Left lung (tissue), 10 donors: ENCODE data around the gene PRSS27. TPM values are rescaled to one million over a fixed set of nuclear protein-coding genes. Genes with fewer than 3 reads are reported as not detected.
"Not testable (repeated sequence)": the region's sequence is repeated elsewhere in the genome, so short reads cannot be mapped to it uniquely, and the experiment has no call there.

Source experiments
- ATAC-seq: fragments of 200-7000 bp; cut with Tn5 transposase; one replicate; pipeline ENCODE4 v1.9.1; 2020; ENCODE audit warnings: moderate library complexity
- DNase-seq, 4 donors: peaks; one replicate each; pipeline ENCODE4 v3.0.0-alpha.2; 2013 to 2020
- H3K27ac ChIP-seq, 2 donors: fragments of 200-600 bp; sonication (generic) in 1 of 2; one replicate each; pipeline versions ENCODE4 v1.5.0 to v1.8.0; 2020 to 2021
- H3K27me3 ChIP-seq, 2 donors: fragments of 200-600 bp; sonication (generic) in 1 of 2; one replicate each; pipeline versions ENCODE4 v1.5.0 to v1.8.0; 2020 to 2021
- H3K36me3 ChIP-seq, 2 donors: fragments of 200-600 bp; sonication (generic) in 1 of 2; one replicate each; pipeline versions ENCODE4 v1.5.0 to v1.8.0; 2020 to 2021
- H3K4me1 ChIP-seq, 2 donors: fragments of 200-600 bp; one replicate each; pipeline ENCODE4 v1.8.0; 2021
- H3K4me3 ChIP-seq, 2 donors: fragments of 200-600 bp; sonication (generic) in 1 of 2; one replicate each; pipeline versions ENCODE4 v1.5.0 to v1.8.0; 2020 to 2021; ENCODE audit warnings: mild to moderate bottlenecking in 1 of 2
- H3K9me3 ChIP-seq, 2 donors: fragments of 200-600 bp; sonication (generic) in 1 of 2; one replicate each; pipeline versions ENCODE4 v1.5.0 to v1.8.0; 2020 to 2021
- intact Hi-C, 2 donors: fragments of 100-400 bp; cut with DNase I; formaldehyde crosslinking; loops; one replicate each; pipeline versions ENCODE4 v1.11.2 to v1.14.2; 2022
- polyA plus RNA-seq, 6 donors: library from polyadenylated mRNA; unstranded; fragments of 120-200 nt; gene quantifications; one replicate each; pipeline ENCODE4 v1.2.1, GENCODE V29; 2013; ENCODE audit not compliant: insufficient read length in 6 of 6
- total RNA-seq, 2 donors: library from RNA; stranded (reverse); fragmentation: NEBNext Ultra II Directional; extraction: Animal tissue kit (Norgen Biotek cat#: 25700); gene quantifications; one replicate each; pipeline ENCODE4 v1.2.1, GENCODE V29; 2021
- TF ChIP-seq, protein P1 (sequence below), 2 donors: fragments of 200-600 bp; sonication (generic) in 1 of 2; IDR thresholded peaks; one replicate each; pipeline versions ENCODE4 v1.5.0 to v1.8.0; 2021; ENCODE audit warnings: antibody characterized with exemption in 2 of 2
- donor health status: DM: no; HTN: yes; CAD: no.
- donor health status: DM: no; HTN: no; CAD: no.

PRSS27 gene
- total and polyA plus RNA-seq, 8 donors, result 0.45 to 3.3 (median 2.1) TPM

DNA sequence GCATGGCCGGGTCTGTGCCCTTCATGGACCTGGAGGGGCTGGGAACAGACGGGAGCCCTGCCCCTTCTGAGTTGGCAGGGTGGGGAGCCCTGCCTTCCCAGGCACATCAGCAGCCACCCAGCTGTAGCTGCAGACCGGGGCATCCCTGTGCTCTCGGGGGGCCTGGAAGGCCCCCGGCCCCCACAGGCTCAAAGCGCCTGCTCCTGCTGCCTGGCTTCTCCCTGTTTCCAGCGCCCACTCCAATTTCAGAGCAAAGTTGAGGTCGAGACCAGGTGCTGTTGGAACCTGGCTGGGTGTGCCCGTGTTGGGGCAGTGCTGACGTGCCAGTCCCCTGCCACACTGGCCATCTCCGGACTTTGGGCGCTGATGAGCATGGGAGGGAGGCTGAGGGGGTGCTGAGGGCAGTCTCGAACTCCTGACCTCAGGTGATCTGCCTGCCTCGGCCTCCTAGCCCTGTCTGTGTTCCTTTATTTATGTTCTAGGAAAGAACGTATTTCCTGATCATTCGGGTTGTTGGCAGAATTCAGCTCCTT, 4.9 kb upstream of the PRSS27 start:
- H3K4me1 ChIP-seq, result peaks cover 0 to 12% of the 10 kb centered on the region in 2 donors
- H3K27ac ChIP-seq, result no peak overlapping the region
- no peak for ATAC-seq
- no peaks in the 10 kb centered on the region for H3K9me3 ChIP-seq
- peaks cover 0 to 10% of the 10 kb centered on the region in 2 donors for H3K27me3 ChIP-seq
- no peak overlapping the region for H3K4me3 ChIP-seq
- TF ChIP-seq, protein P1, sequence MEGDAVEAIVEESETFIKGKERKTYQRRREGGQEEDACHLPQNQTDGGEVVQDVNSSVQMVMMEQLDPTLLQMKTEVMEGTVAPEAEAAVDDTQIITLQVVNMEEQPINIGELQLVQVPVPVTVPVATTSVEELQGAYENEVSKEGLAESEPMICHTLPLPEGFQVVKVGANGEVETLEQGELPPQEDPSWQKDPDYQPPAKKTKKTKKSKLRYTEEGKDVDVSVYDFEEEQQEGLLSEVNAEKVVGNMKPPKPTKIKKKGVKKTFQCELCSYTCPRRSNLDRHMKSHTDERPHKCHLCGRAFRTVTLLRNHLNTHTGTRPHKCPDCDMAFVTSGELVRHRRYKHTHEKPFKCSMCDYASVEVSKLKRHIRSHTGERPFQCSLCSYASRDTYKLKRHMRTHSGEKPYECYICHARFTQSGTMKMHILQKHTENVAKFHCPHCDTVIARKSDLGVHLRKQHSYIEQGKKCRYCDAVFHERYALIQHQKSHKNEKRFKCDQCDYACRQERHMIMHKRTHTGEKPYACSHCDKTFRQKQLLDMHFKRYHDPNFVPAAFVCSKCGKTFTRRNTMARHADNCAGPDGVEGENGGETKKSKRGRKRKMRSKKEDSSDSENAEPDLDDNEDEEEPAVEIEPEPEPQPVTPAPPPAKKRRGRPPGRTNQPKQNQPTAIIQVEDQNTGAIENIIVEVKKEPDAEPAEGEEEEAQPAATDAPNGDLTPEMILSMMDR (IDR thresholded peaks at IDR 0.05), result no peak
- no peak for DNase-seq
- intact Hi-C loops, result no loop called here
- H3K36me3 ChIP-seq, result no peaks in the 10 kb centered on the region

- Histone ChIP-seq H3K36me3 (no peaks in the 10 kb centered on the region), H3K4me1 (peaks cover 0 to 19% of the 10 kb centered on the region in 2 donors), H3K27ac (no peak overlapping the region), H3K9me3 (no peaks in the 10 kb centered on the region), H3K4me3 (no peak overlapping the region), H3K27me3 (peaks cover 0 to 10% of the 10 kb centered on the region in 2 donors)
- intact Hi-C loops, result no loop called here
- DNase-seq, result no peak
- TF ChIP-seq, protein P1 (IDR thresholded peaks at IDR 0.05), result no peak
- no peak for ATAC-seq
Observed at GRCh38 chr16:2724088-2724676, 4.2 kb upstream of the PRSS27 start.

DNA sequence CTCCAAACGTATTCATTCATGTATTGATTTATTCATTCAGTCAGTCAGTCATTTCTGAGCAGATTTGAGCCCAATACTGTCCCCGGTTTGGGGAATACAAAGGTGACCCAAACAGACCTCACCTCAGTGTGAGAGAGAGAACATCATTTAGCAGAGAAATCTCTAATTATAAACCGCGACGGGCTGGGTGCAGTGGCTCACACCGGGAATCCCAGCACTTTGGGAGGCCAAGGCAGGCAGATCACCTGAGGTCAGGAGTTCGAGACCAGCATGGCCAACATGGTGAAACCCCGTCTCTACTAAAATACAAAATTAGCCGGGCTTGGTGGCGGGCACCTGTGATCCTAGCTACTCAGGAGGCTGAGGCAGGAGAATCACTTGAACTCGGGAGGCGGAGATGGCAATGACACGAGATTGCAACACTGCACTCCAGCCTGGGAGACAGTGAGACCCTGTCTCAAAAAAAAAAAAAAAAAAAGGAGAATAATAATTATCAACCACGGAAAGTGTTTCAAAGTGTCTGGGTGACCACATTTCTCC, 1.7 kb upstream of the PRSS27 start:
- intact Hi-C loops, H3K36me3 ChIP-seq, H3K9me3 ChIP-seq, DNase-seq, ATAC-seq: not testable (repeated sequence)
- Histone ChIP-seq H3K4me1 (peaks cover 0 to 23% of the 10 kb centered on the region in 2 donors), H3K27ac (peak overlapping the region; percentile 56 to 81), H3K27me3 (peaks cover 0 to 11% of the 10 kb centered on the region in 2 donors), H3K4me3 (peak overlapping the region; percentile 51 to 60)

- peaks cover 0 to 19% of the 10 kb centered on the region in 2 donors for H3K27me3 ChIP-seq
- DNase-seq (peak; percentile 66 to 96 (median 84)), ATAC-seq (peak; percentile 93)
- H3K4me3 ChIP-seq, result peak overlapping the region; percentile 51 to 60
- intact Hi-C loops, result no loop called here
- peak overlapping the region; percentile 56 to 81 for H3K27ac ChIP-seq
- H3K9me3 ChIP-seq, result no peaks in the 10 kb centered on the region
- H3K4me1 ChIP-seq, result peaks cover 0 to 23% of the 10 kb centered on the region in 2 donors
- H3K36me3 ChIP-seq, result no peaks in the 10 kb centered on the region
- TF ChIP-seq, protein P1 (IDR thresholded peaks at IDR 0.05), result peak; percentile 65 to 82
Observed at GRCh38 chr16:2720719-2721633, 952 bp upstream of the PRSS27 start.

DNA sequence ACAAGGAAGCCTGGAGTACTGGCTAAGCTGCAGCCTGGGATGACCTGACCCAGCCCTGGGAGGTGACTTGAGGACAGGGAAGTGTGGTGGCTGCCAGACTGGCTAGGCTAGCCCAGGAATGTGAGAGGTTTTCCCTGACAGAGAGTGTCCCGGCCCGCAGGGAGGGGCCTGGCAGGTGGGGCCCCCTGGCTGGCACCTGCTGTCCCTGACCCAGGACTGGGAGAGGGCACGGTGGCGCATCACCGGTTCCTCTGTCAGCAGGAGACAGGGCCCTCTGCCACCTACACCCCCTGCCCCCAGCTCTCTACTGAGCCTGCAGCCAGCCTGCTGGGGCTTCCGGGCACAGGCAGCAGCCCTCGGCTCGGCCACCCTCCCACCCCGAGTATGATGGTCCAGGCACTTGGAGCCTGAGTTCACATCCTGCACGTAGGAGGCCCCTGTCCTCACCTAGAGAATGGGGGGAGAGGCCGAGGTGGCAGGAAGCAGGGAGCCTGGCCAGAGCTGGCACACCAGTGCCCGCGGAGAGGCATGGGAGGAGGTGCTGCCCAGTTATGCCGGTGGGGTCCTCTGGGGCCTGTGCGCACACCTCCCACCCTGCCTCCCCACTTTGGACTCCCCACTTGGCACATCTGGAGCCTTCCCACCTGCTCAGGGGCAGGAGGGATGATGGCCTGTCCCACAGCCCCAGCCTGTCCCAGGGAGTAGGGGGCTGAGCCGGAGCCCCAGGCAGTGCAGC, 528 bp downstream of the PRSS27 start:
- Histone ChIP-seq H3K4me1 (peaks cover 4 to 29% of the 10 kb centered on the region in 2 donors), H3K9me3 (no peaks in the 10 kb centered on the region), H3K36me3 (no peaks in the 10 kb centered on the region), H3K27me3 (peaks cover 0 to 23% of the 10 kb centered on the region in 2 donors), H3K27ac (no peak overlapping the region), H3K4me3 (no peak overlapping the region)
- DNase-seq, result peak in 2 of 4 donors; percentile 47 to 81
- TF ChIP-seq, protein P1 (IDR thresholded peaks at IDR 0.05), result no peak
- peak; percentile 47 for ATAC-seq
- intact Hi-C loops, result no loop called here
